Psoas muscle (tissue), 8 donors: Measurements from ENCODE around the gene TECPR1. TPM values are rescaled to one million over a fixed set of nuclear protein-coding genes. Genes with fewer than 3 reads are reported as not detected.

Experiments
- ATAC-seq, 4 donors: fragments of 200-7000 bp; cut with Tn5 transposase; one replicate each; pipeline ENCODE4 v1.9.1; 2020; ENCODE audit warnings: moderate library complexity in 3 of 4, mild to moderate bottlenecking in 2 of 4
- DNase-seq, 2 donors: peaks; one replicate each; pipeline ENCODE4 v3.0.0-alpha.2; 2020
- H3K27ac ChIP-seq: fragments of 200-600 bp; one replicate; pipeline ENCODE4 v1.8.0; 2022
- H3K27me3 ChIP-seq, 3 donors: fragments of 200-600 bp in 1 of 3; one replicate each; pipeline versions ENCODE4 v1.6.1 to v1.8.0; 2013 to 2022; ENCODE audit warnings: low read length in 2 of 3, mild to moderate bottlenecking in 2 of 3, moderate library complexity in 1 of 3; ENCODE audit not compliant: insufficient read depth in 3 of 3
- H3K36me3 ChIP-seq, 2 donors: fragments of 200-600 bp in 1 of 2; one replicate each; pipeline versions ENCODE4 v1.6.1 to v1.8.0; 2013 to 2022; ENCODE audit warnings: low read depth in 1 of 2, mild to moderate bottlenecking in 1 of 2, moderate library complexity in 1 of 2; ENCODE audit not compliant: insufficient read depth in 1 of 2
- H3K4me1 ChIP-seq: fragments of 200-600 bp; one replicate; pipeline ENCODE4 v1.8.0; 2022
- H3K4me3 ChIP-seq: fragments of 200-600 bp; one replicate; pipeline ENCODE4 v1.8.0; 2022; ENCODE audit warnings: mild to moderate bottlenecking
- H3K9me3 ChIP-seq: fragments of 200-600 bp; one replicate; pipeline ENCODE4 v1.8.0; 2022
- CTCF ChIP-seq: fragments of 200-600 bp; IDR thresholded peaks from one replicate; pipeline ENCODE4 v1.8.0; 2022; ENCODE audit warnings: antibody characterized with exemption
- WGBS, 3 donors: extraction: QIAGEN DNeasy Blood & Tissue Kit; methylation state at CpG; one replicate each; pipeline versions ENCODE4 v1.1.6 to v1.1.7; 2013; 5-methylcytosine and 5-hydroxymethylcytosine counted together
- intact Hi-C, 2 donors: fragments of 100-400 bp; cut with DNase I; formaldehyde crosslinking; loops; one replicate each; pipeline versions ENCODE4 v1.11.0 to v1.14.2; 2022
- polyA plus RNA-seq, 3 donors: library from polyadenylated mRNA; stranded (reverse); fragments of 200-250 nt; gene quantifications; one replicate each; pipeline ENCODE4 v1.2.3, GENCODE V29; 2013
- total RNA-seq, 4 donors: library from RNA; stranded (reverse); fragmentation: NEBNext Ultra II Directional in 2 of 4; extraction: Animal tissue kit (Norgen Biotek cat#: 25700) in 2 of 4; gene quantifications; one replicate each; pipeline versions ENCODE4 v1.2.1 to v1.2.4, GENCODE V29; 2021 to 2023
- donor health status: healthy with polysubstance abuse.
- donor health status: DM: no; HTN: no; CAD: no; lungs with moderate emphysema.
- donor health status: Bipolar disorder and iron deficiency.
- donor health status: healthy.
- donor health status: DM: yes; HTN: yes; CAD: no.
- donor health status: DM: no; HTN: no; CAD: no.
- donor health status: DM: no; HTN: no; CAD: no.
- donor health status: DM: yes; HTN: yes; CAD: no.

Gene TECPR1
- total and polyA plus RNA-seq, 7 donors = 7.0 to 23.0 (median 14.5) TPM

DNA sequence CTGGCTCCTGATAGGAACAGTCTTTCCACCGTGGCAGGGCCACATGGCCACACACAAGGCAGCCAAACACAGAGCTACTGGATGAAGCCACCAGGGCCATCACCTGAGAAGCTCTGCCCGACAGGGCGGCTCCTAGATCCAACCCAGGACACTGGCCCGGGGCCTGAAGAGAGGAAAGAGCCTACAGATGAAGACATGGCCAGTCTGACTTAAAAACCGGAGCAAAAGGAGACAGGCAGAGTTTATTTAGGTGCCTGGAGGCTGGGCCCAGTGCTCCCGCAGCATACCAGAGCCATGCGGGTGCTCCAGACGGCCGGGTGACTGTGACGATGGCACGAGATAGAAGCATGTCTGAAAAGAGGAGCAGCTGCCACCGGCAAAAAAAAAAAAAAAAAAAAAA is 3.9 kb downstream of the TECPR1 start:
- no peaks in the 10 kb centered on the region for H3K9me3 ChIP-seq
- WGBS, 3 donors = 93 to 95% (median 93%) methylated on average over 12 of the region's 12 CpGs
- DNase-seq (no peak), ATAC-seq (no peak)
- no peaks in the 10 kb centered on the region for H3K27me3 ChIP-seq
- no peak overlapping the region for H3K27ac ChIP-seq
- intact Hi-C loops = loop anchor here in 1 of 2 donors (10.0 kb wide), 1 partner anchor 223 kb away; no protein-coding TSS in a partner anchor
- peaks cover 16% of the 10 kb centered on the region for H3K4me1 ChIP-seq
- no peak for TF ChIP-seq CTCF
- peaks cover 0 to 26% of the 10 kb centered on the region in 2 donors for H3K36me3 ChIP-seq
- H3K4me3 ChIP-seq = no peak overlapping the region

GRCh38 chr7:98244871-98245270 is 7.2 kb downstream of the TECPR1 start:
- peaks cover 3% of the 10 kb centered on the region for H3K4me1 ChIP-seq
- ATAC-seq = no peak
- intact Hi-C loops = loop anchor here (5.0 to 10.0 kb wide), 3 partner anchors 138 to 220 kb away; partner anchors contain the start of gene LMTK2 (in 1 of the 2)
- H3K4me3 ChIP-seq = no peak overlapping the region
- TF ChIP-seq CTCF = no peak
- H3K27ac ChIP-seq = no peak overlapping the region
- H3K27me3 ChIP-seq = no peaks in the 10 kb centered on the region
- peaks cover 0 to 48% of the 10 kb centered on the region in 2 donors for H3K36me3 ChIP-seq
- 89 to 93% (median 90%) methylated on average over 13 to 14 of the region's 14 CpGs for WGBS, 3 donors
- H3K9me3 ChIP-seq = no peaks in the 10 kb centered on the region
- no peak for DNase-seq

DNA sequence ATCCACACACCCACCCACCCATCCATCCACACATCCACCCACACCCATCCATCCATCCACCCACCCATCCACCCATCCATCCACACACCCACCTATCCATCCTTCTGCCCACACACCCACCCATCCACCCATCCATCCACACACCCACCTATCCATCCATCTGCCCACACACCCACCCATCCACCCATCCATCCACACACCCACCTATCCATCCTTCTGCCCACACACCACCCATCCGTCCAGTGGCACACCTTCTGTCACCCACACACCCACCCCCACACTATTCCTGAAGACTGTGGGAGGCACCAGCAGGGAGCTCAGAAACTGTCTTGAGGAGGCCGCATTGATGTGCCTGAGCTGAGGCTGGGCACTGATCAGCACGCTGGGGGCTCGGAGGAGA is 9.1 kb downstream of the TECPR1 start:
- no peak for TF ChIP-seq CTCF
- no peak overlapping the region for H3K4me3 ChIP-seq
- DNase-seq (no peak), ATAC-seq (no peak)
- H3K27me3 ChIP-seq = no peaks in the 10 kb centered on the region
- H3K36me3 ChIP-seq = peaks cover 0 to 66% of the 10 kb centered on the region in 2 donors
- no peaks in the 10 kb centered on the region for H3K9me3 ChIP-seq
- intact Hi-C loops = loop anchor here (5.0 to 10.0 kb wide), 3 partner anchors 136 to 218 kb away; partner anchors contain the start of gene LMTK2 (in 1 of the 2)
- peaks cover 2% of the 10 kb centered on the region for H3K4me1 ChIP-seq
- H3K27ac ChIP-seq = no peak overlapping the region
- 93 to 97% (median 94%) methylated on average over 4 of the region's 4 CpGs for WGBS, 3 donors

GRCh38 chr7:98242342-98242741 is 9.7 kb downstream of the TECPR1 start:
- Histone ChIP-seq H3K4me1 (no peaks in the 10 kb centered on the region), H3K4me3 (no peak overlapping the region), H3K9me3 (no peaks in the 10 kb centered on the region), H3K36me3 (peaks cover 0 to 65% of the 10 kb centered on the region in 2 donors), H3K27me3 (no peaks in the 10 kb centered on the region), H3K27ac (no peak overlapping the region)
- ATAC-seq (no peak), DNase-seq (peak in 1 of 2 donors; percentile 7)
- no peak for TF ChIP-seq CTCF
- intact Hi-C loops = loop anchor here (5.0 to 10.0 kb wide), 3 partner anchors 135 to 218 kb away; partner anchors contain the start of gene LMTK2 (in 1 of the 2)
- WGBS, 3 donors = 91 to 100% (median 100%) methylated on average over 1 of the region's 1 CpG
